Measurements from ENCODE around the gene TUBGCP2.

DNA sequence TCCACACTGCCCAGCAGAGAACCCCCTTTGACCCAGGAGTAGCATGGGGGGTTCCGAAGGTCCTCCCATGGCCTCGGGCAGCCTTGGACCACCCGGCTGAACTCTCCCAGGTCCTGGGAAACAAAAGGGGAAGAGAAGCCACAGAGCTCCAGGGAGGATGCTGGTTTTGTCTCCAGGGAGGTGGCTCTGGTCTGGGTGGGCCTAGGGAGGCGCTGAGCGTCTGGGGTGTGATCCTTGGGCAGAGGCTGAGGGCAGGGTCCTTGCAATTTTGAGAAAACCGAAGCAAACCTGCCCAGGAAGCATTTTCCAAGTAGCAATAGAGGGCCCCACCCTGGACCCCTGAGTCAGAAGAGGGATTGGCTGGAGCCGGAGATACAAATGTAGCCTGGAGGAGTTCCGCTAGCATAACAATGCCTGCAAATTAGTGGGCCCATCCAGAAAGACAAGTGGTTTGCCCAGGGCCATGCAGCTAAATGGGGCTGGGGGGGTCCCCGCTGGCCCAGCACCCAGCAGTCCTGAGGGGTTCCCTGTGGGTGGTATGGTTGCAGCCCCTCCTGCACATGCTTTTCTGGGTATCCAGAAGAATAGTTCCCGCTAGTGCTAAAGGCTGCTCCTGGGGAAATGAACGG is 76.6 kb downstream of the TUBGCP2 start:
- TF ChIP-seq, protein P1, sequence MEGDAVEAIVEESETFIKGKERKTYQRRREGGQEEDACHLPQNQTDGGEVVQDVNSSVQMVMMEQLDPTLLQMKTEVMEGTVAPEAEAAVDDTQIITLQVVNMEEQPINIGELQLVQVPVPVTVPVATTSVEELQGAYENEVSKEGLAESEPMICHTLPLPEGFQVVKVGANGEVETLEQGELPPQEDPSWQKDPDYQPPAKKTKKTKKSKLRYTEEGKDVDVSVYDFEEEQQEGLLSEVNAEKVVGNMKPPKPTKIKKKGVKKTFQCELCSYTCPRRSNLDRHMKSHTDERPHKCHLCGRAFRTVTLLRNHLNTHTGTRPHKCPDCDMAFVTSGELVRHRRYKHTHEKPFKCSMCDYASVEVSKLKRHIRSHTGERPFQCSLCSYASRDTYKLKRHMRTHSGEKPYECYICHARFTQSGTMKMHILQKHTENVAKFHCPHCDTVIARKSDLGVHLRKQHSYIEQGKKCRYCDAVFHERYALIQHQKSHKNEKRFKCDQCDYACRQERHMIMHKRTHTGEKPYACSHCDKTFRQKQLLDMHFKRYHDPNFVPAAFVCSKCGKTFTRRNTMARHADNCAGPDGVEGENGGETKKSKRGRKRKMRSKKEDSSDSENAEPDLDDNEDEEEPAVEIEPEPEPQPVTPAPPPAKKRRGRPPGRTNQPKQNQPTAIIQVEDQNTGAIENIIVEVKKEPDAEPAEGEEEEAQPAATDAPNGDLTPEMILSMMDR (IDR thresholded peaks at IDR 0.05), result no peak
- no peak for TF ChIP-seq POLR2A (IDR thresholded peaks at IDR 0.05)

All from testis (tissue), 2 donors.